ENCODE results near the gene KDM8. TPM values are rescaled to one million over a fixed set of nuclear protein-coding genes. Genes with fewer than 3 reads are reported as not detected.
A peak's percentile ranks its signal among the peaks of the same experiment; 100 is the strongest.

Gene KDM8
- 1 to 10 TPM; 1.9 to 4.5 (median 4.3) TPM for total RNA-seq

DNA sequence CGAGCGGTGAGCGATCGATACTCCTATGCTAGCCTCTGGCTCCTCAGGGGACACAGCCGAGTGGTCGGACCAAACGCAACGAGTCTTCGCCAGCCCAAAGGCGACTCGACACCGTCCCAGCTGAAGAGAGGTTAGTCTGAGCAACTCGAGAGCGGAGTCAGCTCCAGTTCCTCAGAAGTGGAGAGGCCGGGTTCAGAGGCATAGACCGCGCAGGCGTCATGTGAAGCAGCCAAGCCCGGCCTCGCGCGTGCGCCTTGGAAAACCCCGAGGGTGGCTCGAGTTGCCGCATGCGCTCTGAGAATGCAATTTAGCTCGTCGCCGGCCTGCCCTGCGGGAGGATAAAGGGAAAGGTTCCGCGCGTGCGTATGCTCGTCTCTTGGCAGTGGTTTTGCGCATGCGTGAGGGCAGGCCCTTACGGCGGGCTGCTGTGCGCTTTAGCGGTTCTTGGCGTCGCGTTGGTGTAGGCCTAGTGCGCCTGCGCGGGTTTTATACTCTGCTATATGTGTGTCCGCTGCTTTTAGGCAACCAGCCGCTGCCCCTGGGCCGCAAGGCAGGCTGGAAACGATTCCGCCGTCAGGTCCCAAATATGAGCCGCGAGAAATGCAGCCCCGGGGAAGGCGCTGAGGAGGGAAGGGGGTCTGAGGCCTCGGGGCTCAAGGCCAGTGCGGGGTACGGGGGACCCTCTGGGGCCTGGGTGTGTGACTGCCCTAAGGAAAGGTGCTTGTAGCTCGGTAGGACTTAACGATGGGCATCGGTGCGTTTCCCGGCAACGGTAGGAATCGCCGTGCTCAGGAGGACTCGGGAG lies at the start of gene KDM8:
Gene KDM8, plus strand, starts transcription at position 20 of the 805 bp plus-strand sequence. CDS start 6,598 bp downstream, outside the sequence.
- intact Hi-C loops (cut with DNase I; ENCODE audit: low total_unique reads): no loop called here
- no peaks in the 10 kb centered on the region for H3K9me3 ChIP-seq

DNA sequence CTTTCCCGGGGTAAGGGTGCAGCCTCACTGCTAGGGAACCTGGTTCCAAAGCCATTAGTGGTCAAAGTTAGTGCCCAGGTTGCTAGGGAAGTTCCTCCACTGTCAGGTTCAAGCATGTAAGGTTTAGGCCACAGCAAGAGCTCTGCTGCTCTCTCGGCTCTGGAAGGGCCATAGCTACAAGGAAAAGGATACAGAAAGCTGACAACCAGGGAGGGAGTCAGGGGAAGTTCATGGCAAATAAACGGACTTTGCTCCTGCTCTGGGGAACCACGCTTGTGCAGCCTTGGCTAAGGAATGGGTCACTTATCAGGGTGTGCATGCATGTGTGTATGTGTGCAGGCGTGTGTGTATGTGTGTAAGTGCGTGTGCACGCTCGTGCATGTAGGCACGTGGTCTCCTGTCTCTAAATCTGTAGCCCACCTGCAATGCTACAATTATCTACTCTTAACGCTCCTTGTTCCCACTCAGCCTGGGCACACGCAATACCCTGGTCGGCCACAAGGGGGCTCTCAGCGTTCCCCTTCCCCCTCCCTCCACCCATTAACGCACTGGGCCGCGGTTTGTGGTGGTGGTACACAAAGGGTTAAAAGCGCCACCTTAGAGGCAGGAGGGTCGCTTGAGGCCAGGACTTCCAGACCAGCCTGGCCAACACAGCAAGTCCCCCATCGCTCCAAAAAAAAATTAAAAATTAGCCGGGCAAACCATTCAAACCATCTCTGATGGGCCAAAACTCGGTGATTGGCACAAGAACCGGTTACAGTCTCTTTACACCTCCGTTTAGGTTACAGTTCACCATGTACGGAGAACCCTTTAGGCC lies 48.4 kb upstream of the KDM8 start:
- no peak for DNase-seq (ENCODE audit: low spot score in 2 of 2)
- Histone ChIP-seq H3K4me1 (no peaks in the 10 kb centered on the region), H3K9me3 (no peaks in the 10 kb centered on the region), H3K4me3 (no peak overlapping the region), H3K27me3 (no peaks in the 10 kb centered on the region), H3K36me3 (no peaks in the 10 kb centered on the region), H3K27ac (no peak overlapping the region)
- TF ChIP-seq, protein P1, sequence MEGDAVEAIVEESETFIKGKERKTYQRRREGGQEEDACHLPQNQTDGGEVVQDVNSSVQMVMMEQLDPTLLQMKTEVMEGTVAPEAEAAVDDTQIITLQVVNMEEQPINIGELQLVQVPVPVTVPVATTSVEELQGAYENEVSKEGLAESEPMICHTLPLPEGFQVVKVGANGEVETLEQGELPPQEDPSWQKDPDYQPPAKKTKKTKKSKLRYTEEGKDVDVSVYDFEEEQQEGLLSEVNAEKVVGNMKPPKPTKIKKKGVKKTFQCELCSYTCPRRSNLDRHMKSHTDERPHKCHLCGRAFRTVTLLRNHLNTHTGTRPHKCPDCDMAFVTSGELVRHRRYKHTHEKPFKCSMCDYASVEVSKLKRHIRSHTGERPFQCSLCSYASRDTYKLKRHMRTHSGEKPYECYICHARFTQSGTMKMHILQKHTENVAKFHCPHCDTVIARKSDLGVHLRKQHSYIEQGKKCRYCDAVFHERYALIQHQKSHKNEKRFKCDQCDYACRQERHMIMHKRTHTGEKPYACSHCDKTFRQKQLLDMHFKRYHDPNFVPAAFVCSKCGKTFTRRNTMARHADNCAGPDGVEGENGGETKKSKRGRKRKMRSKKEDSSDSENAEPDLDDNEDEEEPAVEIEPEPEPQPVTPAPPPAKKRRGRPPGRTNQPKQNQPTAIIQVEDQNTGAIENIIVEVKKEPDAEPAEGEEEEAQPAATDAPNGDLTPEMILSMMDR (IDR thresholded peaks at IDR 0.05): peak; percentile 74 to 90 (median 90)
- TF ChIP-seq POLR2AphosphoS5 (IDR thresholded peaks at IDR 0.05): no peak
- no peak for TF ChIP-seq POLR2A (IDR thresholded peaks at IDR 0.05)
- intact Hi-C loops (cut with DNase I; ENCODE audit: low total_unique reads): no loop called here

More for the DNA sequence above, at the start of gene KDM8:
- H3K27ac ChIP-seq: peak within 1 kb of the TSS; percentile 95 to 99
- DNase-seq (ENCODE audit: low spot score in 2 of 2): peak; percentile 98 to 99
- peak within 1 kb of the TSS; percentile 67 to 85 (median 73) for H3K4me3 ChIP-seq
- H3K27me3 ChIP-seq: no peaks in the 10 kb centered on the region
- peaks cover 0 to 7% of the 10 kb centered on the region in 2 donors for H3K4me1 ChIP-seq
- no peaks in the 10 kb centered on the region for H3K36me3 ChIP-seq
- TF ChIP-seq POLR2AphosphoS5 (IDR thresholded peaks at IDR 0.05): peak; percentile 84 to 94 (median 92)
- TF ChIP-seq, protein P1 (IDR thresholded peaks at IDR 0.05): peak in 1 of 3 donors; percentile 25
- no peak for TF ChIP-seq POLR2A (IDR thresholded peaks at IDR 0.05)

- no peak for DNase-seq (ENCODE audit: low spot score in 2 of 2)
- no peaks in the 10 kb centered on the region for H3K9me3 ChIP-seq
- TF ChIP-seq, protein P1 (IDR thresholded peaks at IDR 0.05): no peak
- TF ChIP-seq POLR2A (IDR thresholded peaks at IDR 0.05) (no peak), POLR2AphosphoS5 (IDR thresholded peaks at IDR 0.05) (no peak)
- no peaks in the 10 kb centered on the region for H3K27me3 ChIP-seq
- H3K36me3 ChIP-seq: no peaks in the 10 kb centered on the region
- no peak overlapping the region for H3K27ac ChIP-seq
- no peaks in the 10 kb centered on the region for H3K4me1 ChIP-seq
- H3K4me3 ChIP-seq: no peak overlapping the region
- intact Hi-C loops (cut with DNase I; ENCODE audit: low total_unique reads): no loop called here
These were observed 46.7 kb upstream of the KDM8 start for GRCh38 chr16:27156579-27156978.

DNA sequence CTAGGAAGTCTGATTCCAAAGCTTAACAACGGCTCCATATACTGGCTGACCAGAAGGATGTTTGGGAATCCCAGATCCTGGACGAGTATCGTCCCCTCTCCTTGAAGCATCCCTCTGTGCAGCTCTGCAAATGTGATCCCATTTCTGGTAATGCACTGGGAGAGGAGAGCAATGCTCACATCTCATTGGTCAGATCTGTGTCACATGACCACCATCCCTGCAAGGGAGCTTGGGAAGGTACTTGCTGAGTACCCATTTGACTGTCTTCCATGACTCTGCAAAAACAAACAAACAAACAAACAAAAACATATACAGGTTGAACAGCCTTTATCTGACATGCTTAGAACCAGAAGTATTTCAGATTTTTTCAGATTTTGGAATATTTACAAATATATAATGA lies 41.9 kb upstream of the KDM8 start:
- no peak overlapping the region for H3K27ac ChIP-seq
- H3K27me3 ChIP-seq: no peaks in the 10 kb centered on the region
- H3K4me1 ChIP-seq: no peaks in the 10 kb centered on the region
- DNase-seq (ENCODE audit: low spot score in 2 of 2): no peak
- no peak for TF ChIP-seq POLR2AphosphoS5 (IDR thresholded peaks at IDR 0.05)
- no peak for TF ChIP-seq POLR2A (IDR thresholded peaks at IDR 0.05)
- TF ChIP-seq, protein P1 (IDR thresholded peaks at IDR 0.05): no peak
- intact Hi-C loops (cut with DNase I; ENCODE audit: low total_unique reads): no loop called here
- no peak overlapping the region for H3K4me3 ChIP-seq
- H3K9me3 ChIP-seq: peaks cover 15 to 16% of the 10 kb centered on the region in 2 donors
- no peaks in the 10 kb centered on the region for H3K36me3 ChIP-seq
